ENCODE measurements around the gene VCP.

Gene VCP

GRCh38 chr9:35054185-35054835, 18.1 kb downstream of the VCP start:
- H3K4me1 ChIP-seq (ENCODE audit: control insufficient read depth, low read depth, low read length), result no peaks in the 10 kb centered on the region
- no peak overlapping the region for H3K23ac ChIP-seq (ENCODE audit: low read length)
- no peak overlapping the region for H2AK5ac ChIP-seq (ENCODE audit: low read length)
- H3K27ac ChIP-seq (ENCODE audit: low read depth, low read length), result no peak overlapping the region
- no peak overlapping the region for H3K18ac ChIP-seq (ENCODE audit: low read length)
- WGBS (ENCODE audit: extremely low coverage, insufficient coverage, low lambda C conversion rate), result no CpG with 5 or more reads among the region's 5 CpGs
- no peak overlapping the region for H3K4me2 ChIP-seq (ENCODE audit: low read length)
- H4K8ac ChIP-seq (ENCODE audit: low read depth, low read length), result no peak overlapping the region
- no peak overlapping the region for H3K9ac ChIP-seq (ENCODE audit: low read length)
- no peaks in the 10 kb centered on the region for H3K27me3 ChIP-seq (ENCODE audit: insufficient read depth, low read length, poor library complexity)
- no peak overlapping the region for H3K4ac ChIP-seq (ENCODE audit: low read depth, low read length)
- no peaks in the 10 kb centered on the region for H3K79me2 ChIP-seq (ENCODE audit: control insufficient read depth, insufficient read depth, low read length)
- peaks cover 24% of the 10 kb centered on the region for H3K36me3 ChIP-seq (ENCODE audit: control insufficient read depth, insufficient read depth, low read length)
- no peak overlapping the region for H2BK5ac ChIP-seq (ENCODE audit: low read length)
- no peak overlapping the region for H3K4me3 ChIP-seq (ENCODE audit: low read length)
- no peak overlapping the region for H4K5ac ChIP-seq (ENCODE audit: low read length)
- no peak overlapping the region for H3K56ac ChIP-seq (ENCODE audit: low read length)
- H3K79me1 ChIP-seq (ENCODE audit: low read length), result peaks cover 6% of the 10 kb centered on the region
- H2BK15ac ChIP-seq (replicated peaks; ENCODE audit: low read depth), result no peak overlapping the region
- H2BK120ac ChIP-seq (ENCODE audit: low read depth, low read length), result no peak overlapping the region
- no peak for DNase-seq

GRCh38 chr9:35051069-35051967, 21.1 kb downstream of the VCP start:
- Histone ChIP-seq H3K4ac (ENCODE audit: low read depth, low read length) (no peak overlapping the region), H3K4me3 (ENCODE audit: low read length) (no peak overlapping the region), H3K9ac (ENCODE audit: low read length) (peak overlapping the region; percentile 27), H2BK120ac (ENCODE audit: low read depth, low read length) (no peak overlapping the region), H2BK5ac (ENCODE audit: low read length) (no peak overlapping the region), H2AK5ac (ENCODE audit: low read length) (no peak overlapping the region), H3K79me2 (ENCODE audit: control insufficient read depth, insufficient read depth, low read length) (no peaks in the 10 kb centered on the region), H3K56ac (ENCODE audit: low read length) (peak overlapping the region; percentile 62), H3K27ac (ENCODE audit: low read depth, low read length) (no peak overlapping the region), H4K5ac (ENCODE audit: low read length) (no peak overlapping the region), H3K27me3 (ENCODE audit: insufficient read depth, low read length, poor library complexity) (no peaks in the 10 kb centered on the region), H3K36me3 (ENCODE audit: control insufficient read depth, insufficient read depth, low read length) (peaks cover 3% of the 10 kb centered on the region), H3K23ac (ENCODE audit: low read length) (no peak overlapping the region), H2BK15ac (replicated peaks; ENCODE audit: low read depth) (no peak overlapping the region), H3K18ac (ENCODE audit: low read length) (no peak overlapping the region), H4K8ac (ENCODE audit: low read depth, low read length) (no peak overlapping the region), H3K4me2 (ENCODE audit: low read length) (no peak overlapping the region), H3K79me1 (ENCODE audit: low read length) (peaks cover 2% of the 10 kb centered on the region), H3K4me1 (ENCODE audit: control insufficient read depth, low read depth, low read length) (no peaks in the 10 kb centered on the region)
- DNase-seq, result peak; percentile 80
- no CpG with 5 or more reads among the region's 7 CpGs for whole genome bisulfite sequencing (ENCODE audit: extremely low coverage, insufficient coverage, low lambda C conversion rate)

- no peak overlapping the region for H3K56ac ChIP-seq (ENCODE audit: low read length)
- H3K27me3 ChIP-seq (ENCODE audit: insufficient read depth, low read length, poor library complexity), result no peaks in the 10 kb centered on the region
- H3K4me1 ChIP-seq (ENCODE audit: control insufficient read depth, low read depth, low read length), result no peaks in the 10 kb centered on the region
- DNase-seq, result no peak
- no peak overlapping the region for H3K9ac ChIP-seq (ENCODE audit: low read length)
- H3K27ac ChIP-seq (ENCODE audit: low read depth, low read length), result no peak overlapping the region
- no peak overlapping the region for H2BK15ac ChIP-seq (replicated peaks; ENCODE audit: low read depth)
- no peak overlapping the region for H4K8ac ChIP-seq (ENCODE audit: low read depth, low read length)
- H3K4me3 ChIP-seq (ENCODE audit: low read length), result no peak overlapping the region
- H2BK120ac ChIP-seq (ENCODE audit: low read depth, low read length), result no peak overlapping the region
- H2BK5ac ChIP-seq (ENCODE audit: low read length), result no peak overlapping the region
- no peak overlapping the region for H3K18ac ChIP-seq (ENCODE audit: low read length)
- peaks cover 2% of the 10 kb centered on the region for H3K79me1 ChIP-seq (ENCODE audit: low read length)
- H3K79me2 ChIP-seq (ENCODE audit: control insufficient read depth, insufficient read depth, low read length), result no peaks in the 10 kb centered on the region
- no peak overlapping the region for H4K5ac ChIP-seq (ENCODE audit: low read length)
- no peak overlapping the region for H2AK5ac ChIP-seq (ENCODE audit: low read length)
- H3K4me2 ChIP-seq (ENCODE audit: low read length), result no peak overlapping the region
- H3K23ac ChIP-seq (ENCODE audit: low read length), result no peak overlapping the region
- H3K4ac ChIP-seq (ENCODE audit: low read depth, low read length), result no peak overlapping the region
- no peaks in the 10 kb centered on the region for H3K36me3 ChIP-seq (ENCODE audit: control insufficient read depth, insufficient read depth, low read length)
- 100% methylated on average over 2 of the region's 6 CpGs for WGBS (ENCODE audit: extremely low coverage, insufficient coverage, low lambda C conversion rate)
These were observed 23.9 kb downstream of the VCP start for GRCh38 chr9:35048511-35048910.

GRCh38 chr9:35044071-35044470, 28.4 kb downstream of the VCP start:
- H3K4ac ChIP-seq (ENCODE audit: low read depth, low read length), result no peak overlapping the region
- no peak overlapping the region for H2AK5ac ChIP-seq (ENCODE audit: low read length)
- H3K79me2 ChIP-seq (ENCODE audit: control insufficient read depth, insufficient read depth, low read length), result no peaks in the 10 kb centered on the region
- H3K4me2 ChIP-seq (ENCODE audit: low read length), result no peak overlapping the region
- H3K4me3 ChIP-seq (ENCODE audit: low read length), result no peak overlapping the region
- no peak overlapping the region for H4K5ac ChIP-seq (ENCODE audit: low read length)
- H2BK5ac ChIP-seq (ENCODE audit: low read length), result no peak overlapping the region
- peak; percentile 78 for DNase-seq
- H3K56ac ChIP-seq (ENCODE audit: low read length), result no peak overlapping the region
- no peaks in the 10 kb centered on the region for H3K79me1 ChIP-seq (ENCODE audit: low read length)
- no peaks in the 10 kb centered on the region for H3K4me1 ChIP-seq (ENCODE audit: control insufficient read depth, low read depth, low read length)
- WGBS (ENCODE audit: extremely low coverage, insufficient coverage, low lambda C conversion rate), result no CpG with 5 or more reads among the region's 3 CpGs
- H2BK15ac ChIP-seq (replicated peaks; ENCODE audit: low read depth), result no peak overlapping the region
- no peak overlapping the region for H4K8ac ChIP-seq (ENCODE audit: low read depth, low read length)
- peaks cover 4% of the 10 kb centered on the region for H3K36me3 ChIP-seq (ENCODE audit: control insufficient read depth, insufficient read depth, low read length)
- no peak overlapping the region for H3K27ac ChIP-seq (ENCODE audit: low read depth, low read length)
- H3K18ac ChIP-seq (ENCODE audit: low read length), result no peak overlapping the region
- H3K23ac ChIP-seq (ENCODE audit: low read length), result no peak overlapping the region
- H2BK120ac ChIP-seq (ENCODE audit: low read depth, low read length), result no peak overlapping the region
- no peak overlapping the region for H3K9ac ChIP-seq (ENCODE audit: low read length)
- H3K27me3 ChIP-seq (ENCODE audit: insufficient read depth, low read length, poor library complexity), result no peaks in the 10 kb centered on the region

- H3K4me1 ChIP-seq (ENCODE audit: control insufficient read depth, low read depth, low read length), result no peaks in the 10 kb centered on the region
- H3K79me2 ChIP-seq (ENCODE audit: control insufficient read depth, insufficient read depth, low read length), result no peaks in the 10 kb centered on the region
- no peak overlapping the region for H2BK15ac ChIP-seq (replicated peaks; ENCODE audit: low read depth)
- H3K4me3 ChIP-seq (ENCODE audit: low read length), result no peak overlapping the region
- H3K23ac ChIP-seq (ENCODE audit: low read length), result no peak overlapping the region
- DNase-seq, result no peak
- no peak overlapping the region for H3K4ac ChIP-seq (ENCODE audit: low read depth, low read length)
- no peaks in the 10 kb centered on the region for H3K27me3 ChIP-seq (ENCODE audit: insufficient read depth, low read length, poor library complexity)
- no peak overlapping the region for H2BK5ac ChIP-seq (ENCODE audit: low read length)
- H2BK120ac ChIP-seq (ENCODE audit: low read depth, low read length), result no peak overlapping the region
- no CpG with 5 or more reads among the region's 6 CpGs for WGBS (ENCODE audit: extremely low coverage, insufficient coverage, low lambda C conversion rate)
- H3K9ac ChIP-seq (ENCODE audit: low read length), result no peak overlapping the region
- no peaks in the 10 kb centered on the region for H3K79me1 ChIP-seq (ENCODE audit: low read length)
- H3K4me2 ChIP-seq (ENCODE audit: low read length), result no peak overlapping the region
- no peak overlapping the region for H2AK5ac ChIP-seq (ENCODE audit: low read length)
- H3K56ac ChIP-seq (ENCODE audit: low read length), result no peak overlapping the region
- no peak overlapping the region for H4K8ac ChIP-seq (ENCODE audit: low read depth, low read length)
- H3K36me3 ChIP-seq (ENCODE audit: control insufficient read depth, insufficient read depth, low read length), result peaks cover 4% of the 10 kb centered on the region
- no peak overlapping the region for H4K5ac ChIP-seq (ENCODE audit: low read length)
- no peak overlapping the region for H3K27ac ChIP-seq (ENCODE audit: low read depth, low read length)
- no peak overlapping the region for H3K18ac ChIP-seq (ENCODE audit: low read length)
These were observed 29.4 kb downstream of the VCP start for GRCh38 chr9:35042891-35043545.

Measured in mesendoderm (in vitro differentiated cells).